GM18951 (cell line): Measurements from ENCODE around the gene ZBTB47.

Experiments
- POLR2A ChIP-seq: IDR thresholded peaks from 4 replicates; pipeline ENCODE4 v1.6.1; 2011; ENCODE audit warnings: mild to moderate bottlenecking; ENCODE audit not compliant: insufficient read length, insufficient read depth; ENCODE audit errors: extremely low read depth
- in situ Hi-C: fragments of 300-500 bp; cut with MboI; formaldehyde crosslinking; loops from one replicate; pipeline ENCODE4 v1.12.0; 2022; ENCODE audit warnings: low sequenced_read_pairs, mixed read lengths, inconsistent platforms; ENCODE audit not compliant: unreplicated experiment

The ZBTB47 gene

GRCh38 chr3:42675909-42676308, 22.4 kb downstream of the ZBTB47 start:
- in situ Hi-C loops, result no loop called here
- TF ChIP-seq POLR2A, result no peak

GRCh38 chr3:42678447-42678846, 24.9 kb downstream of the ZBTB47 start:
- in situ Hi-C loops, result no loop called here

GRCh38 chr3:42680271-42680670, 26.8 kb downstream of the ZBTB47 start:
- in situ Hi-C loops, result no loop called here
- TF ChIP-seq POLR2A, result no peak

More at GRCh38 chr3:42678447-42678846, 24.9 kb downstream of the ZBTB47 start:
- TF ChIP-seq POLR2A, result no peak

GRCh38 chr3:42680806-42681205, 27.3 kb downstream of the ZBTB47 start:
- TF ChIP-seq POLR2A, result no peak
- in situ Hi-C loops, result no loop called here

- TF ChIP-seq POLR2A, result no peak
- in situ Hi-C loops, result no loop called here
Observed at GRCh38 chr3:42681361-42682038, 28.0 kb downstream of the ZBTB47 start.

GRCh38 chr3:42682301-42683070, 29.0 kb downstream of the ZBTB47 start:
- no peak for TF ChIP-seq POLR2A
- in situ Hi-C loops, result no loop called here

- in situ Hi-C loops, result no loop called here
- TF ChIP-seq POLR2A, result no peak
Observed at GRCh38 chr3:42683875-42684598, 30.5 kb downstream of the ZBTB47 start.

GRCh38 chr3:42684632-42685362, 31.3 kb downstream of the ZBTB47 start:
- no peak for TF ChIP-seq POLR2A
- in situ Hi-C loops, result no loop called here

- in situ Hi-C loops, result no loop called here
- no peak for TF ChIP-seq POLR2A
Observed at GRCh38 chr3:42685363-42685881, 31.9 kb downstream of the ZBTB47 start, which contains the start of gene KLHL40. Gene KLHL40 (plus strand): TSS chr3:42685537. CDS start chr3:42685619, 82 bp downstream.

GRCh38 chr3:42685891-42686820, 32.7 kb downstream of the ZBTB47 start:
- no peak for TF ChIP-seq POLR2A
- in situ Hi-C loops, result no loop called here

- no peak for TF ChIP-seq POLR2A
- in situ Hi-C loops, result no loop called here
Observed at GRCh38 chr3:42686832-42687650, 33.5 kb downstream of the ZBTB47 start.
